HTR-8/SVneo (cell line): ENCODE data around the gene RGS1.
A peak's percentile ranks its signal among the peaks of the same experiment; 100 is the strongest.

ENCODE experiments used
- DNase-seq: peaks from one replicate; pipeline ENCODE4 v3.0.0; 2011; ENCODE audit warnings: low spot score, mixed read lengths; ENCODE audit not compliant: insufficient read length
- FAIRE-seq: peaks from 2 replicates; lab custom pipeline; 2011; peaks lifted over from hg19 to GRCh38; lab: Jason Lieb, UNC

RGS1 gene

GRCh38 chr1:192552760-192553191, 22.8 kb upstream of the RGS1 start:
- FAIRE-seq: no peak
- DNase-seq: no peak

GRCh38 chr1:192553741-192554140, 21.8 kb upstream of the RGS1 start:
- DNase-seq (no peak), FAIRE-seq (no peak)

- no peak for FAIRE-seq
- DNase-seq: no peak
Measured at GRCh38 chr1:192554904-192555303, 20.7 kb upstream of the RGS1 start.

- DNase-seq: no peak
- FAIRE-seq: no peak
Measured at GRCh38 chr1:192555399-192555798, 20.2 kb upstream of the RGS1 start.

GRCh38 chr1:192557841-192558595, 17.6 kb upstream of the RGS1 start:
- FAIRE-seq (no peak), DNase-seq (no peak)

- FAIRE-seq (no peak), DNase-seq (peak; percentile 36)
Measured at GRCh38 chr1:192559115-192560006, 16.2 kb upstream of the RGS1 start.

- no peak for FAIRE-seq
- DNase-seq: no peak
Measured at GRCh38 chr1:192561301-192561700, 14.3 kb upstream of the RGS1 start.

- FAIRE-seq (no peak), DNase-seq (no peak)
Measured at GRCh38 chr1:192563129-192563528, 12.4 kb upstream of the RGS1 start.

GRCh38 chr1:192564099-192564498, 11.5 kb upstream of the RGS1 start:
- FAIRE-seq: no peak

GRCh38 chr1:192565946-192566345, 9.6 kb upstream of the RGS1 start:
- FAIRE-seq: peak; percentile 13
- no peak for DNase-seq

More at GRCh38 chr1:192564099-192564498, 11.5 kb upstream of the RGS1 start:
- no peak for DNase-seq

- FAIRE-seq: no peak
- DNase-seq: no peak
Measured at GRCh38 chr1:192566657-192567056, 8.9 kb upstream of the RGS1 start.

- FAIRE-seq (no peak), DNase-seq (no peak)
Measured at GRCh38 chr1:192568063-192568462, 7.5 kb upstream of the RGS1 start.

- DNase-seq: no peak
- no peak for FAIRE-seq
Measured at GRCh38 chr1:192571668-192572067, 3.9 kb upstream of the RGS1 start.

GRCh38 chr1:192573499-192573898, 2.1 kb upstream of the RGS1 start:
- DNase-seq (no peak), FAIRE-seq (no peak)

- no peak for DNase-seq
- no peak for FAIRE-seq
Measured at GRCh38 chr1:192574073-192574472, 1.5 kb upstream of the RGS1 start.

- no peak for FAIRE-seq
- DNase-seq: no peak
Measured at GRCh38 chr1:192576190-192577144, 894 bp downstream of the RGS1 start.

GRCh38 chr1:192577145-192578140, 1.9 kb downstream of the RGS1 start:
- DNase-seq (no peak), FAIRE-seq (no peak)

GRCh38 chr1:192578144-192578909, 2.8 kb downstream of the RGS1 start:
- DNase-seq: no peak
- FAIRE-seq: no peak
